Gastrocnemius medialis (tissue), 4 donors: ENCODE measurements around the gene PSMG2.

Source experiments
- CTCF ChIP-seq, 5 experiments: fragments of 450-650 bp in 3 of 5; fragments of 200-600 bp in 2 of 5; sonication (generic) in 2 of 5; IDR thresholded peaks in 4 of 5; conservative IDR thresholded peaks in 1 of 5; 1 replicate in 4 of 5; 2 replicates in 1 of 5; pipeline ENCODE4 v1.5.1; 2016 to 2019; ENCODE audit warnings: antibody characterized with exemption in 5 of 5, mild to moderate bottlenecking in 3 of 5, moderate library complexity in 3 of 5
- POLR2A ChIP-seq, 2 donors: fragments of 450-650 bp; IDR thresholded peaks; one replicate each; pipeline ENCODE4 v1.6.1; 2017; ENCODE audit warnings: antibody characterized with exemption in 2 of 2, mild to moderate bottlenecking in 2 of 2, moderate library complexity in 2 of 2

- TF ChIP-seq CTCF (IDR thresholded peaks at IDR 0.05 in 4 of 5, conservative IDR thresholded peaks at IDR 0.05 in 1 of 5): no peak
- TF ChIP-seq POLR2A (IDR thresholded peaks at IDR 0.05): no peak
Measured at GRCh38 chr18:12747530-12748315, 44.9 kb downstream of the PSMG2 start.
